ENCODE results near the gene TP73.
A peak's percentile ranks its signal among the peaks of the same experiment; 100 is the strongest.
"Not testable (repeated sequence)": the region's sequence is repeated elsewhere in the genome, so short reads cannot be mapped to it uniquely, and the experiment has no call there.

Gene TP73

GRCh38 chr1:3742439-3743298 lies 90.4 kb downstream of the TP73 start:
- no peak for DNase-seq (ENCODE audit: low read depth in 2 of 2)

- DNase-seq (ENCODE audit: low read depth in 2 of 2) = no peak
Measured at GRCh38 chr1:3743421-3743820, 91.1 kb downstream of the TP73 start.

GRCh38 chr1:3743826-3744225 lies 91.5 kb downstream of the TP73 start:
- no peak for DNase-seq (ENCODE audit: low read depth in 2 of 2)

DNA sequence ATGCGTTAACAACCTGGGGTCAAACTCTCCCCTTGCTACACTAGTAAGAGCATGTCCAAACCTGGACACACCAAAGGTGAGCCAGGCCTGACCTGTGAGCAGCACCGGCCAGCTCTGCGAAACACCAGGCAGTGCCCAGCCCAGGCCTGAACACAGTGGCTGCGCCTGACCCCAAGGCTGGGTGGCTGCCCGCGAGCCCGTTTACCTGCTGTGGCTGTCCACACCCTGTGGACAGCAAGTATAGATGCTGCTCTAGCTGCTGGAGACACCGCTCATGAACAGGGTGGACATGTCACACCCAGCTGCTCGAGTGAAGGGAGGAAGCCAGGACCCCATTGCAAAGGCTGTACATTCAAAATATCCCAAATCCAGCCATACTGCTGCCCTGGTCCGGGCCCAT lies 92.3 kb downstream of the TP73 start:
- DNase-seq (ENCODE audit: low read depth in 2 of 2) = no peak

DNA sequence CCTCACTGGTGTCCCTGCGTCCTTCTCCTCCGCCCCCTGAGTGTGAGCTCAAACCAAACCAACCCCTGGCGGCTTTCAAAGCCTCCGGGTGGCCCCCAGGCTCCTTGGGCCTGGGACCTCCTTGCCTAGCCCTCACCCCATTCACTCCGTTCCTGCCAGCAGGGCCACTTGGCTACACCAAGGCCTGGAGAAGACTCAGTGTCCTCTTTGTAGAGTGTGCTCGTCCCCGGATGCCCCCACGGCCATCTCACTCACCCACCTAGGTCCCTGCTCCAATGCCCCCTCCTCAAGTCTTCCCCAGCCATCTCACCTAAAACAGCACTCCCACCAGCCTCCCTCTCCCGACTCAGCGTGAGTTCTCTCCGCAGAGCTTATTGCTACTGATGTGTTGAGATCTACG lies 92.8 kb downstream of the TP73 start:
- no peak for DNase-seq (ENCODE audit: low read depth in 2 of 2)

GRCh38 chr1:3745590-3746381 lies 93.5 kb downstream of the TP73 start:
- no peak for DNase-seq (ENCODE audit: low read depth in 2 of 2)

DNA sequence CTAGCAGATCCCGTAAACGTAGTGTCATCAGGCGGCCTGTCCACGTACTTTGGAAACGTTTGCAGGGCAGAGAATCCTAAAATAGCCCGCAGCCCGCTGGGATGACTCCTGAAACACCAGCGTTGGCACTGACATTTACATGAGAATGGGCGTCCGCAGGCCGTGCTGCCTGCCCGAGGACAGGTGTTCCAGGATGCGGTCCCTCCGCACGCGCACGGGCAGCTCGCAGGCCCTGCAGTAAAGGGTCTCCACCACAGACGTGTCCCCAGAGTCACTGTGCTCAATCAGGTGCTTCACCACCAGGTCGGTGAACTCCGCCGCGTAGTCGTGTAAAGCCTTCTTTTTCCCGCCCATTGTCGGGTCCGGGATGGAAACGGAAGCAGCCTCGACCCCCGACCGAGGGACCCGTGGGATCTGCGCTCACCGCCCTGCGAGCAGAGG lies 94.1 kb downstream of the TP73 start:
- no peak for DNase-seq (ENCODE audit: low read depth in 2 of 2)

DNA sequence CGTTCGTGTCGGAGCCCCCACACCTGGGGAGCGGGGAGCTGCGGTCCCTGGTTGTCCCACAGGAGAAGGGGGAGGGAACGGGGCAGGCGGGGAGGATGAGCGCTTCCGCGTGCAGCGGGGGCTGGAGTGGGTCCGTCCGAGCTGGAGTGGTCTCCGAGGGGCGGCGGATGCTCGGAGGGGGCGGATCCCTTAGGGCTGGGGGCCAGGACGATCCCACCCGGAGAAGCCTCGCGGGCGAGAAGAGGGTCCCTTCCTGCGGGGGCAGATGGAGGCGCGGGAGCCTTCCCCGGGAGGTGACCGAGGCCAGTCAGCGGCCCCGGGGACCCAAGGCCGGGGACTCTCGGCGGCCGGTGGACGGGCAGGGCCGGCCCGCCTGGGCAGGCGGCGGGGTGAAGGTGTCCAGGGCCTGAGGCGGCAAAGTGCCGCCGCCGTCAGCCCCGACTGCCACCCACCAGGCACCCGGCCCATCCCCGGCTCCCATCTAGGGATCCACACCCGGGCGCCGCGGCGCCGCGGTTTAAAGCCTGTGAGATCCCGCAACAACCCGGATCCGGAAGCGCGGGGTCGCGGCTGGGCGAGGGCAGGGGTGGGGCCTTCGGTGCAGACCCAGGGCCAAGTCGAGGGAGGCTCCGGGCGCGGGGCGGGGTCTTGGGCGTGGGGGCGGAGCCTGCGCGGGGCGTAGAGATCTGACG lies 94.7 kb downstream of the TP73 start:
- DNase-seq (ENCODE audit: low read depth in 2 of 2) = peak; percentile 65 to 71

GRCh38 chr1:3747522-3747848 lies 95.2 kb downstream of the TP73 start:
- no peak for DNase-seq (ENCODE audit: low read depth in 2 of 2)

GRCh38 chr1:3747903-3748302 lies 95.6 kb downstream of the TP73 start:
- DNase-seq (ENCODE audit: low read depth in 2 of 2) = no peak

GRCh38 chr1:3748316-3748900 lies 96.1 kb downstream of the TP73 start:
- not testable (repeated sequence) for DNase-seq (ENCODE audit: low read depth in 2 of 2)

DNA sequence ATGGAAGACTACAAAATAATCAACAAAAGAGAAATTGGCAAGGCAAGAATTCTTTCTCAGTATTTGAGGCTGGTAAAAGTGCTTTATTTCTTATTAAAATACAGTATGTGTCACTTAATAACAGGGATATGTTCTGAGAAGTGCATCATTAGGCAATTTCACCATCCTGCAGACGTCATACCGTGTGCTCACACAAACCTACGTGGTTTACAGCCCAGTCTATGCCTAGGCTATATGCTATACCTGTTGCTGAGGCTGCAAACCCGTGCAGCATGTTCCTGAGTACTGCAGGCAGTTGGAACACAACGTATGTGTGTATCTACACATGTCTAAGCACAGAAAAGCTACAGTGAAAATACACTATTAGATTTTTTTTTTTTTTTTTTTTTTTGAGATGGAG lies 97.2 kb downstream of the TP73 start:
- no peak for DNase-seq (ENCODE audit: low read depth in 2 of 2)

DNA sequence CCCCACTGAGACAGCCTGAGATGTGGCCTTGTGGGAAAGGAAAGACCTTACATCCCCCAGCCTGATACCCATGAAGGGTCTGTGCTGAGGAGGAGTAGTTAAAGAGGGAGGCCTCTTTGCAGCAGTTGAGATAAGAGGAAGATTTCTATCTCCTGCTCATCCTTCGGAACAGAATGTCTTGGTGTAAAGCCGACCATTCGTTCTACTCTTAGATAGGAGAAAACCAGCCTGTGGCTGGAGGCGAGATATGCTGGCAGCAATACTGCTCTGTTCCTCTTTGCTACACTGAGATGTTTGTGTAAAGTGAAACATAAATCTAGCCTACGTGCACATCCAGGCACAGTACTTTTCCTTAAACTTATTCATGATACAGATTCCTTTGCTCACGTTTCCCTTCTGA lies 98.4 kb downstream of the TP73 start:
- no peak for DNase-seq (ENCODE audit: low read depth in 2 of 2)

DNA sequence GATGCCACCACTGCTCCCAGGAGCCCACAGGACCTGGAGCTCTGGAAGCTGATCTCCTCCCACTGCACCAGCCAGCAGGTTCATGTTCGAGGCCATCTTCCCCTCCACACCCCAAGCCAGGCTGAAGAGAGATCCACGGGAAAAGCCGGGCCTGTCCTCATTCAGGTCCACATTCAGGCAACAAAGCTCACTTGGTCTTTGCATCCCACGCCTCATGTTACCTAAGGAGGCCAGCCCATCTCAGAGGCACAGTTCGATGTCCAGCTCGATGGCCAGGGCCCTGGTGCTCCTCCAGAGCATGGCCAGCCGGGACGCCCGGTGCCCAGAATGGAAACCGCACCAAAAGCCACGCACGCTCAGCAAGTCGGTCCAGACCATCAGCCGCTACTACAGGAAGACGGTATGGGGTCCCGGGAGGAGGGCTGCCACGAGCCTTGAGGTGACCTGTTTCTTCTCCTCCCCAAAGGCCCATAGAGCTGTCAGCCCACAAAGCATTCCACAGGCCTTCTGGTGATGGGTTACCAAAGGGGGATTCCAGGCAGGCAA lies 100.2 kb downstream of the TP73 start, which contains the start of gene CCDC27:
TSS of gene CCDC27 (plus strand) at position 51 of the 546 bp plus-strand sequence. CDS start at position 83, 32 bp downstream.
- DNase-seq (ENCODE audit: low read depth in 2 of 2) = no peak

GRCh38 chr1:3753656-3754454 lies 101.5 kb downstream of the TP73 start:
- no peak for DNase-seq (ENCODE audit: low read depth in 2 of 2)

DNA sequence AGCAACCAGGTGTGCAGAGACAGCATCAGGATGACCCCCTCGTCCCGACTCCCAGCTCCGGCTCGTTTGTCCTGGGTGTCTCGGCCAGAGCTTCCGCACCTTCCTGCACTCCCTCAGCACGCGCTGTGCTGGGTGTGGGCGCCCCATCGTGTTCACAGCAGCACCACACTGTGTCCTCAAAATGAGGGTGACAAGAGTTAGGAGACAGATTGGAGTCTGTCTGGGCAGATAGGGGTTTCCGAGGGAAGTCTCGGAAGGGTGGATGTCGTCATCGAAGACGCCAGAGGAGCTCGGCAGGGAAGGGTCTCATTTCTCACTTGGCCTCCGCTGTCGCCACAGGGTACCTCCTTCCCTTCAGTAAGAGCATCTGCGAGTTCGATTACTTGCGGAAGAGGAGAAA lies 104.1 kb downstream of the TP73 start:
- DNase-seq (ENCODE audit: low read depth in 2 of 2) = no peak

GRCh38 chr1:3759164-3759563 lies 106.8 kb downstream of the TP73 start:
- no peak for DNase-seq (ENCODE audit: low read depth in 2 of 2)

DNA sequence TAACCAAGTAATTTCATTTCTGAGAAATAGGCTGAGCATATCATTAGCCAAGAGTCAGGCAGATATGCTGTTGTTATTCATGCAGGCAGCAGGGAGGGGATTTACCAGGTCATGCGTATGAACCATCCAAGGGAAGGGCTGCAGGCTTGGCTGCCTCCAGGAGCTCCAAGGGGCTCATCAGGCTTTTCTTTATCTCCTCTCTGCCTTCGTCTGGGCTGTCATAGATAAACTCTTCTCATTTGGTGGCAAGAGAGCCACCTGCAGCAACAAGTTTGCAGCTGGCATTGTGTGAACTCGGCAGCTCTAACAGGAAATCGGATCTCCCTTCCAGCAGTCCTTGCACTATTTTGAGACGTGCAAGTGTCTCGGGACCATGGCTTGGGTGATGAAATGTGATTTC lies 107.5 kb downstream of the TP73 start:
- no peak for DNase-seq (ENCODE audit: low read depth in 2 of 2)

DNA sequence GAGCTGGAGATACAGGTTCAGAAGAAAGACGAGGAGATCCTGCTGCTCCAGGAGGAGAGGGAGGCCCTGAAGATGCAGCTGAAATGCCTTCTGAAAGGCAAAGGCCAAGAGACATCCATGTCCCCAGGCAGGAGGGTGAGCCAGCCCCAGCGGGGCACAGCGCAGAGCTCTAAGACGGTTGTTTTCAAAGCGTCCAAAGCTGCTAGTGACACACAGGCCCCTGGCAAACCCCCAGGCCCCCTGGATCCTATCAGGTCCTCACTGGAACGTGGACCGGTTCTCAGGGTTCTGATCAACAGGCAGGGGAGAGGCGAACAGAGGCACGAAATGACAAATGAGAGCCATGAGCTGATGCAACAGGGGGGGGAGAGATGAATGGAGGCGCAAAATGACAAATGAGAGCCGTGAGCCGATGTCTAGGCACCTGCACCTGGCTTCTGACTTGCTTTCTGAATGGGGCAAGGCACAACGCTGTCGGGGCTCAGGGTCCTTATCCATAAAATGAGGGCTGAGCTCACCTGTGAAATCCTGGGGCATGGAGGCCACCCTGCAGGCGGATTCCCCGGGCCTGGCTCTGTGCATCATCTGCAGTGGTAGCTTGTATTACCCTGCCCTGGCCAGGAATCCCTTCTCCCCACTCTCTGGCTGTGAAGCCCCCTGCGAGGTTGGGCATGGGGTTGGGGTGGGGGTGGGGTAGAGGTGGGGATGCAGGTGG lies 109.1 kb downstream of the TP73 start:
- no peak for DNase-seq (ENCODE audit: low read depth in 2 of 2)

DNA sequence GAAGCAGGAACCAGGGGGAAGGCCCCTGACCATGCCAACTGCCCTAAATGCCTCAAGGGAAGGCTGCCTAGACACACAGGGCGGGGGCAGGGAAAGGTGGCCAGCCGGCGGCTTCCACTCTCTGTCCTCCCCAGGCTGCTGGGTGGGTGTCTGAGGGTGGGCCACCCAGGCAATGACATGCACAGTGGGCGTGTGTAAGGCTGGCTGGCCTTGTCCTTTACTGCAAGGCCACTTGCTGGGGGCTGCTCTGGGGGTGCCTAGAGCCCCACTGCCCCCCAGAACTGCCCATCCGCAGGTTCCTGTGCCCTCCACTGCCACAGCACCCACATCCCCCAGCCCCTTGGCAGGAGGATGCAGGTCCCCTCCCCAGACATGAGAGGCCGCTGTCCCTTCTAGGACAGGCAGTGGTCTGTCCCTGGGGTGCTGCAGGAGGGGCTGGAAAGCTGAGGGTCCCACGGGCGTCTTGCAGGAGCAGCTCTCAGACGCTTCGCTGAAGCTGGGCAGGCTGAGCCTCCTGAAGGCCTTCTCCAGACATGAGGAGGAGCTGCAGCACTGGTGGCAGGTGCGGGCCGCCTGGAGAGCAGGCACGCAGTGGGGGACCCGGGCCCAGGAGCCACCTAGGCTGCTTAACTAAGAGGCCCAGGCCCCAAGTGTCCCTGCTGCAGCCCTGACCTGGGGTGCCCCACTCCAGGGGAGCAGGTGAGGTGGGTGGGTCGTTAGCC lies 110.0 kb downstream of the TP73 start:
- no peak for DNase-seq (ENCODE audit: low read depth in 2 of 2)
